ENCODE measurements around the gene PCDHGA4.
"Not testable (repeated sequence)": the region's sequence is repeated elsewhere in the genome, so short reads cannot be mapped to it uniquely, and the experiment has no call there.

Gene PCDHGA4

DNA sequence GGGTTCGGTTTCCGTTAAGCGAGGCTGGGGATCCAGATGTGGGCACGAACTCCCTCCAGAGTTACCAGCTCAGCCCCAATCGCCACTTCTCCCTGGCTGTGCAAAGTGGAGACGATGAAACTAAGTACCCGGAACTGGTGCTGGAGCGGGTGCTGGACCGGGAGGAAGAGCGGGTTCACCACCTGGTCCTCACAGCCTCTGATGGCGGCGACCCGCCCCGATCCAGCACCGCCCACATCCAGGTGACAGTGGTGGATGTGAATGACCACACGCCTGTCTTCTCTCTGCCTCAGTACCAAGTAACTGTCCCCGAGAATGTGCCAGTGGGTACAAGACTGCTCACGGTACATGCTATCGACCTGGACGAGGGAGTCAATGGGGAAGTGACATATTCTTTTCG, 28.5 kb downstream of the PCDHGA4 start:
- DNase-seq (ENCODE audit: extremely low spot score): no peak
- ChIA-PET CTCF (no interaction called here), POLR2A (no interaction called here)
- no peak for TF ChIP-seq LEF1 (IDR thresholded peaks at IDR 0.05; ENCODE audit: borderline replicate concordance)
- TF ChIP-seq, protein P1, sequence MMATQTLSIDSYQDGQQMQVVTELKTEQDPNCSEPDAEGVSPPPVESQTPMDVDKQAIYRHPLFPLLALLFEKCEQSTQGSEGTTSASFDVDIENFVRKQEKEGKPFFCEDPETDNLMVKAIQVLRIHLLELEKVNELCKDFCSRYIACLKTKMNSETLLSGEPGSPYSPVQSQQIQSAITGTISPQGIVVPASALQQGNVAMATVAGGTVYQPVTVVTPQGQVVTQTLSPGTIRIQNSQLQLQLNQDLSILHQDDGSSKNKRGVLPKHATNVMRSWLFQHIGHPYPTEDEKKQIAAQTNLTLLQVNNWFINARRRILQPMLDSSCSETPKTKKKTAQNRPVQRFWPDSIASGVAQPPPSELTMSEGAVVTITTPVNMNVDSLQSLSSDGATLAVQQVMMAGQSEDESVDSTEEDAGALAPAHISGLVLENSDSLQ (IDR thresholded peaks at IDR 0.05): no peak
- no peak for TF ChIP-seq SUZ12 (IDR thresholded peaks at IDR 0.05)
- no peak for TF ChIP-seq FOXA1 (IDR thresholded peaks at IDR 0.05)
- TF ChIP-seq TARDBP (IDR thresholded peaks at IDR 0.05): no peak
- no peak for TF ChIP-seq L3MBTL2 (conservative IDR thresholded peaks at IDR 0.05)
- TF ChIP-seq FOXK2 (IDR thresholded peaks at IDR 0.05): no peak
- no peak for TF ChIP-seq ZNF384 (IDR thresholded peaks at IDR 0.05)
- no peak for TF ChIP-seq HDGF (IDR thresholded peaks at IDR 0.05; ENCODE audit: borderline replicate concordance)
- no peak for TF ChIP-seq CTBP1 (IDR thresholded peaks at IDR 0.05; ENCODE audit: borderline replicate concordance)
- TF ChIP-seq BHLHE40 (IDR thresholded peaks at IDR 0.05; ENCODE audit: borderline replicate concordance): no peak
- TF ChIP-seq ELF4 (IDR thresholded peaks at IDR 0.05): no peak
- no peak for TF ChIP-seq SP1 (IDR thresholded peaks at IDR 0.05)
- no peak for TF ChIP-seq NFRKB (IDR thresholded peaks at IDR 0.05)

DNA sequence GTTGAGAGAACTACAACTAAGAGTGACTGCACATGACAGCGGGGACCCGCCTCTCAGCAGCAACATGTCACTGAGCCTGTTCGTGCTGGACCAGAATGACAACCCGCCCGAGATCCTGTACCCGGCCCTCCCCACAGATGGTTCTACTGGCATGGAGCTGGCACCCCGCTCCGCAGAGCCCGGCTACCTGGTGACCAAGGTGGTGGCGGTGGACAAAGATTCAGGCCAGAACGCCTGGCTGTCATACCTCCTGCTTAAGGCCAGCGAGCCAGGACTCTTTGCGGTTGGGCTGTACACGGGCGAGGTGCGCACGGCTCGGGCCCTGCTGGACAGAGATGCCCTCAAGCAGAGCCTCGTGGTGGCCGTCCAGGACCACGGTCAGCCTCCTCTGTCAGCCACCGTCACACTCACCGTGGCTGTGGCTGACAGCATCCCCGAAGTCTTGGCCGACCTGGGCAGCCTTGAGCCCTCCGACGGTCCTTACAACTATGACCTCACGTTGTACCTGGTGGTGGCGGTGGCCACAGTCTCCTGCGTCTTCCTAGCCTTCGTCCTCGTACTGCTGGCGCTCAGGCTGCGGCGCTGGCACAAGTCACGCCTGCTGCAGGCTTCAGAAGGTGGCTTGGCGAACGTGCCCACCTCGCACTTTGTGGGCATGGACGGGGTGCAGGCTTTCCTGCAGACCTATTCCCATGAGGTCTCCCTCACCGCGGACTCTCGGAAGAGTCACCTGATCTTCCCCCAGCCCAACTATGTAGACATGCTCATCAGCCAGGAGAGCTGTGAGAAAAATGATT, 29.8 kb downstream of the PCDHGA4 start:
- POLR2A ChIA-PET: no interaction called here
- CTCF ChIA-PET: no interaction called here
- TF ChIP-seq LEF1 (IDR thresholded peaks at IDR 0.05; ENCODE audit: borderline replicate concordance): no peak
- no peak for TF ChIP-seq ELF4 (IDR thresholded peaks at IDR 0.05)
- no peak for DNase-seq (ENCODE audit: extremely low spot score)

DNA sequence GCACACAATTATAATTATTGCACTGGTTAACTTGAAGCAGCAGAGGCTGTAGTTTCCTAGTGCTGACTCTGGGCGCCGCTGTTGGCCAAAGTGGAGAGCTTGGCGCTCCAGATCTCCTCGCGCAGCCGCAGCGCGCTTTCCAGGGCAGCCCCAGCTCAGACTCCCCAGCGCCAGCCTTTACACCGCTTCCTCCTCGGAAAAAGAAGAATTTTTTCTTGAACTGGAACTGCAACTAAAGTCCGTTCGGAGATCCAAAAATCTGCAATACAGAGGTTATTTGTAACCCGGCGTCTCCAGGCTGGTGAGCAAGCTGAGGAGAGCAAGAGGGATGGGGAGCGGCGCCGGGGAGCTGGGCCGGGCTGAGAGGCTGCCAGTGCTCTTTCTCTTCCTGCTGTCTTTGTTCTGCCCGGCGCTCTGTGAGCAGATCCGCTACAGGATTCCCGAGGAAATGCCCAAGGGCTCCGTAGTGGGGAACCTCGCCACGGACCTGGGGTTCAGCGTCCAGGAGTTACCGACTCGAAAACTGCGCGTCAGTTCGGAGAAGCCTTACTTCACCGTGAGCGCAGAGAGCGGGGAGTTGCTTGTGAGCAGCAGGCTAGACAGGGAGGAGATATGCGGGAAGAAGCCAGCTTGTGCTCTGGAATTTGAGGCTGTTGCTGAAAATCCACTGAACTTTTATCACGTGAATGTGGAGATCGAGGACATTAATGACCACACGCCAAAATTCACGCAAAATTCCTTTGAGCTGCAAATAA, 32.9 kb downstream of the PCDHGA4 start, which contains the start of gene PCDHGB4:
Gene PCDHGB4 (plus strand): TSS at position 142 of the 755 bp plus-strand sequence. CDS start 187 bp downstream, at position 329.
- CTCF ChIA-PET: interaction anchor here (0.6 kb wide), 1 partner anchor 132 kb away, joined by 3 read pairs; no protein-coding TSS in a partner anchor
- POLR2A ChIA-PET; DNase-seq (ENCODE audit: extremely low spot score): not testable (repeated sequence)

DNA sequence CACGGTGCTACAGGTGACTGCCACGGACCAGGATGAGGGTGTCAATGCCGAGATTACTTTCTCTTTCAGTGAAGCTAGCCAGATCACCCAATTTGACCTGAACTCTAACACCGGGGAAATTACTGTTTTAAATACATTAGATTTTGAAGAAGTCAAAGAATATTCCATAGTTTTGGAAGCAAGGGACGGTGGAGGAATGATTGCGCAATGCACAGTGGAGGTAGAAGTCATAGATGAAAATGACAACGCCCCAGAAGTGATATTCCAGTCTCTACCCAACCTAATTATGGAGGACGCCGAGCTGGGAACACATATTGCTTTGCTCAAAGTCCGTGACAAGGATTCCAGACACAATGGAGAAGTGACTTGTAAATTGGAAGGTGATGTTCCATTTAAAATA, 33.8 kb downstream of the PCDHGA4 start:
- ChIA-PET CTCF (no interaction called here), POLR2A (no interaction called here)
- no peak for TF ChIP-seq ARNT (IDR thresholded peaks at IDR 0.05)
- TF ChIP-seq ZNF384 (IDR thresholded peaks at IDR 0.05): no peak
- no peak for TF ChIP-seq NFRKB (IDR thresholded peaks at IDR 0.05)
- no peak for TF ChIP-seq ELF4 (IDR thresholded peaks at IDR 0.05)
- TF ChIP-seq SP1 (IDR thresholded peaks at IDR 0.05): no peak
- TF ChIP-seq BHLHE40 (IDR thresholded peaks at IDR 0.05; ENCODE audit: borderline replicate concordance): no peak
- no peak for TF ChIP-seq CTBP1 (IDR thresholded peaks at IDR 0.05; ENCODE audit: borderline replicate concordance)
- no peak for TF ChIP-seq L3MBTL2 (conservative IDR thresholded peaks at IDR 0.05)
- no peak for TF ChIP-seq LEF1 (IDR thresholded peaks at IDR 0.05; ENCODE audit: borderline replicate concordance)
- TF ChIP-seq HDGF (IDR thresholded peaks at IDR 0.05; ENCODE audit: borderline replicate concordance): no peak
- TF ChIP-seq TARDBP (IDR thresholded peaks at IDR 0.05): no peak
- TF ChIP-seq FOXA1 (IDR thresholded peaks at IDR 0.05): no peak
- TF ChIP-seq SUZ12 (IDR thresholded peaks at IDR 0.05): no peak
- TF ChIP-seq, protein P1 (IDR thresholded peaks at IDR 0.05): no peak
- no peak for TF ChIP-seq FOXK2 (IDR thresholded peaks at IDR 0.05)
- no peak for TF ChIP-seq FOXM1 (IDR thresholded peaks at IDR 0.05; ENCODE audit: borderline replicate concordance)
- no peak for DNase-seq (ENCODE audit: extremely low spot score)

DNA sequence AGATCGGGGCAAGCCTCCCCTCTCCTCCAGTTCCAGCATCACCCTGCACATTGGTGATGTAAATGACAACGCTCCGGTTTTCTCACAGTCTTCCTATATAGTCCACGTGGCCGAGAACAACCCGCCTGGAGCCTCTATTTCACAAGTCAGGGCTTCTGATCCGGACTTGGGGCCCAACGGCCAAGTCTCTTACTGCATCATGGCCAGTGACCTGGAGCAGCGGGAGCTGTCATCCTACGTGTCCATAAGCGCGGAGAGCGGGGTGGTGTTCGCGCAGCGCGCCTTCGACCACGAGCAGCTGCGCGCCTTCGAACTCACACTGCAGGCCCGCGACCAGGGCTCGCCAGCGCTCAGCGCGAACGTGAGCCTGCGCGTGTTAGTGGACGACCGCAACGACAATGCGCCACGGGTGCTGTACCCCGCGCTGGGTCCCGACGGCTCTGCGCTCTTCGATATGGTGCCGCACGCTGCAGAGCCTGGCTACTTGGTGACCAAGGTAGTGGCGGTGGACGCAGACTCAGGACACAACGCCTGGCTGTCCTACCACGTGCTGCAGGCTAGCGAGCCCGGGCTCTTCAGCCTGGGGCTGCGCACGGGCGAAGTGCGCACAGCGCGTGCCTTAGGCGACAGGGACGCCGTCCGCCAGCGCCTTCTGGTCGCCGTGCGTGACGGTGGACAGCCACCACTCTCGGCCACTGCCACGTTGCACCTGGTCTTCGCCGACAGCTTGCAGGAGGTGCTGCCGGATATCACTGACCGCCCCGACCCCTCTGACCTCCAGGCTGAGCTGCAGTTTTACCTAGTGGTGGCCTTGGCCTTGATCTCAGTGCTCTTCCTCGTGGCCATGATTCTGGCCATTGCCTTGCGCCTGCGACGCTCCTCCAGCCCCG, 34.6 kb downstream of the PCDHGA4 start:
- no peak for DNase-seq (ENCODE audit: extremely low spot score)
- CTCF ChIA-PET: interaction anchor here (0.6 kb wide), 2 partner anchors 59 to 155 kb away, joined by 3 read pairs; partner anchors contain the start of gene PCDHGA1
- POLR2A ChIA-PET: no interaction called here
- TF ChIP-seq ELF4 (IDR thresholded peaks at IDR 0.05) (no peak), BHLHE40 (IDR thresholded peaks at IDR 0.05; ENCODE audit: borderline replicate concordance) (no peak), SUZ12 (IDR thresholded peaks at IDR 0.05) (no peak), FOXK2 (IDR thresholded peaks at IDR 0.05) (no peak), LEF1 (IDR thresholded peaks at IDR 0.05; ENCODE audit: borderline replicate concordance) (no peak), TARDBP (IDR thresholded peaks at IDR 0.05) (no peak), SP1 (IDR thresholded peaks at IDR 0.05) (no peak), HDGF (IDR thresholded peaks at IDR 0.05; ENCODE audit: borderline replicate concordance) (no peak), FOXA1 (IDR thresholded peaks at IDR 0.05) (no peak), L3MBTL2 (conservative IDR thresholded peaks at IDR 0.05) (no peak), NFRKB (IDR thresholded peaks at IDR 0.05) (no peak), ARNT (IDR thresholded peaks at IDR 0.05) (no peak), CTBP1 (IDR thresholded peaks at IDR 0.05; ENCODE audit: borderline replicate concordance) (no peak), ZNF384 (IDR thresholded peaks at IDR 0.05) (no peak), FOXM1 (IDR thresholded peaks at IDR 0.05; ENCODE audit: borderline replicate concordance) (no peak)
- TF ChIP-seq, protein P1 (IDR thresholded peaks at IDR 0.05): no peak
